C4-2B (cell line): Measurements from ENCODE around the gene LURAP1L.

ENCODE experiments used
- CTCF ChIP-seq: fragments of 450-650 bp; conservative IDR thresholded peaks from 2 replicates; pipeline ENCODE4 v1.5.1; 2017; ENCODE audit warnings: mild to moderate bottlenecking
- ZFX ChIP-seq: fragments of 450-650 bp; IDR thresholded peaks from 2 replicates; pipeline ENCODE4 v1.6.1; 2017

- TF ChIP-seq CTCF = no peak
- TF ChIP-seq ZFX = no peak
Measured at GRCh38 chr9:12773562-12773961, 1.3 kb upstream of the LURAP1L start.
